ENCODE measurements around the gene AOX1.

The AOX1 gene

GRCh38 chr2:200658278-200658864 lies 72.6 kb downstream of the AOX1 start:
- no peaks in the 10 kb centered on the region for H3K27me3 ChIP-seq (ENCODE audit: insufficient read depth, poor library complexity, severe bottlenecking)
- no peak overlapping the region for H3K4me3 ChIP-seq (replicated peaks; ENCODE audit: insufficient read depth, low read length)
- H3K27ac ChIP-seq (replicated peaks) = no peak overlapping the region
- DNase-seq (ENCODE audit: low read depth in 1 of 2, low spot score in 1 of 2) = no peak
- TF ChIP-seq POLR2AphosphoS5 (IDR thresholded peaks at IDR 0.05; ENCODE audit: low read depth) = no peak
- no peak for TF ChIP-seq REST (IDR thresholded peaks at IDR 0.05; ENCODE audit: insufficient replicate concordance, low read depth)
- TF ChIP-seq GABPA (IDR thresholded peaks at IDR 0.05; ENCODE audit: low read depth) = no peak
- TF ChIP-seq CTCF (IDR thresholded peaks at IDR 0.05; ENCODE audit: insufficient read depth, low read length) = no peak
- no peak for TF ChIP-seq SPI1 (IDR thresholded peaks at IDR 0.05; ENCODE audit: borderline replicate concordance, low read depth)

GRCh38 chr2:200659410-200659809 lies 73.6 kb downstream of the AOX1 start:
- TF ChIP-seq REST (IDR thresholded peaks at IDR 0.05; ENCODE audit: insufficient replicate concordance, low read depth) (no peak), GABPA (IDR thresholded peaks at IDR 0.05; ENCODE audit: low read depth) (no peak)
- Histone ChIP-seq H3K27ac (replicated peaks) (no peak overlapping the region), H3K4me3 (replicated peaks; ENCODE audit: insufficient read depth, low read length) (no peak overlapping the region), H3K27me3 (ENCODE audit: insufficient read depth, poor library complexity, severe bottlenecking) (no peaks in the 10 kb centered on the region)
- no peak for DNase-seq (ENCODE audit: low read depth in 1 of 2, low spot score in 1 of 2)

- DNase-seq (ENCODE audit: low read depth in 1 of 2, low spot score in 1 of 2) = no peak
- TF ChIP-seq POLR2AphosphoS5 (IDR thresholded peaks at IDR 0.05; ENCODE audit: low read depth) (no peak), GABPA (IDR thresholded peaks at IDR 0.05; ENCODE audit: low read depth) (no peak), REST (IDR thresholded peaks at IDR 0.05; ENCODE audit: insufficient replicate concordance, low read depth) (no peak), SPI1 (IDR thresholded peaks at IDR 0.05; ENCODE audit: borderline replicate concordance, low read depth) (no peak), CTCF (IDR thresholded peaks at IDR 0.05; ENCODE audit: insufficient read depth, low read length) (no peak)
- no peak overlapping the region for H3K27ac ChIP-seq (replicated peaks)
- no peak overlapping the region for H3K4me3 ChIP-seq (replicated peaks; ENCODE audit: insufficient read depth, low read length)
- H3K27me3 ChIP-seq (ENCODE audit: insufficient read depth, poor library complexity, severe bottlenecking) = no peaks in the 10 kb centered on the region
Measured at GRCh38 chr2:200661477-200661876, 75.7 kb downstream of the AOX1 start.
